8988T (cell line): ENCODE results near the gene SLC50A1.

Source experiments
- DNase-seq: peaks from one replicate; pipeline ENCODE4 v3.0.0; 2011

SLC50A1 gene, protein sequence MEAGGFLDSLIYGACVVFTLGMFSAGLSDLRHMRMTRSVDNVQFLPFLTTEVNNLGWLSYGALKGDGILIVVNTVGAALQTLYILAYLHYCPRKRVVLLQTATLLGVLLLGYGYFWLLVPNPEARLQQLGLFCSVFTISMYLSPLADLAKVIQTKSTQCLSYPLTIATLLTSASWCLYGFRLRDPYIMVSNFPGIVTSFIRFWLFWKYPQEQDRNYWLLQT

DNA sequence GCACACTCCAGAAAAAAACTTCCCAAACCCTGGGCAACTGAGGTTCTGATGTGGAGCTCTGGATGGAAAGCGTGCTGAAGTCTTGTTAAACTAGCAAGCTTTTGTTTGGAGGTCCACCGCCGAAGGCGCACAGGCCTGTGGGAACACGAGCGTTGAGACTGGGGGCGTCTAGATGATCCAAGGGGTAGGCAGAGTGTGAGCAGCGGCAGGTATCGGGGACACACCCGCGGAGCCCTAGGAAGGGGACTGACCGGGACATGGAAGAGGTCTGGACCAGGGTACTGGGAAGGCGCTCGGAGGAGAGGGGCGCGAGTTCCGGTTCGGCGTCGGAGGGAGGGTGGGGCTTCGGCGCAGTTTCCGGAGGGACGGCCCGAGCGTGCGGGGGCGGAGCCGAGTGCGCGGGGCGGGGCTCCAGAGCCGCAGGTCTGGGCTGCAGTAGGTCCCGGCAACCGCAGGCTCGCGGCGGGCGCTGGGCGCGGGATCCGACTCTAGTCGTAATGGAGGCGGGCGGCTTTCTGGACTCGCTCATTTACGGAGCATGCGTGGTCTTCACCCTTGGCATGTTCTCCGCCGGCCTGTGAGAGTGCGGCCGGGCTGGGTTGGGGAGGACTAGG is at the start of gene SLC50A1:
SLC50A1 (plus strand) TSS at position 438 of the 614 bp plus-strand sequence; CDS start at position 498, 60 bp downstream.
- DNase-seq, result peak; percentile 87

DNA sequence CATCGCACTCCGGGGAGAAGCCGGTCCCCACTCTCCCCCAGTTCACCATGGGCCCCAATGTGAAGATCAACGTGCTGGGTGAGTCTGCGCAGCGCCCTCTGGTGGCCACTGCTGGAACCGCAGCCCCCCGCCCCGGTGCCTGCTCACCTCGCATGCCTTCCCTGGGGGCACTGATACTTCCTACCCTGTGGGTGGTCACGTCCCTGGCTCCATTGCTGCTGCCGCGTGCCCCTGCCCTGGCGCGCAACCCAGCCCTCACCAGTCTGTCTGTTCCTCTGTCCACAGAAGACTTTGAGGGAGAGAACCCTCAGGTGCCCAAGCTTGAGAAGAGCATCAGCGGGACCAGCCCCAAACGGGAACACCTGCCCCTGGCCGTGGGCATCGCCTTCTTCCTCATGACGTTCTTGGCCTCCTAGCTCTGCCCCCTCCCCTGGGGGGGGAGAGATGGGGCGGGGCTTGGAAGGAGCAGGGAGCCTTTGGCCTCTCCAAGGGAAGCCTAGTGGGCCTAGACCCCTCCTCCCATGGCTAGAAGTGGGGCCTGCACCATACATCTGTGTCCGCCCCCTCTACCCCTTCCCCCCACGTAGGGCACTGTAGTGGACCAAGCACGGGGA is 49.4 kb upstream of the SLC50A1 start:
- DNase-seq, result peak; percentile 89

DNA sequence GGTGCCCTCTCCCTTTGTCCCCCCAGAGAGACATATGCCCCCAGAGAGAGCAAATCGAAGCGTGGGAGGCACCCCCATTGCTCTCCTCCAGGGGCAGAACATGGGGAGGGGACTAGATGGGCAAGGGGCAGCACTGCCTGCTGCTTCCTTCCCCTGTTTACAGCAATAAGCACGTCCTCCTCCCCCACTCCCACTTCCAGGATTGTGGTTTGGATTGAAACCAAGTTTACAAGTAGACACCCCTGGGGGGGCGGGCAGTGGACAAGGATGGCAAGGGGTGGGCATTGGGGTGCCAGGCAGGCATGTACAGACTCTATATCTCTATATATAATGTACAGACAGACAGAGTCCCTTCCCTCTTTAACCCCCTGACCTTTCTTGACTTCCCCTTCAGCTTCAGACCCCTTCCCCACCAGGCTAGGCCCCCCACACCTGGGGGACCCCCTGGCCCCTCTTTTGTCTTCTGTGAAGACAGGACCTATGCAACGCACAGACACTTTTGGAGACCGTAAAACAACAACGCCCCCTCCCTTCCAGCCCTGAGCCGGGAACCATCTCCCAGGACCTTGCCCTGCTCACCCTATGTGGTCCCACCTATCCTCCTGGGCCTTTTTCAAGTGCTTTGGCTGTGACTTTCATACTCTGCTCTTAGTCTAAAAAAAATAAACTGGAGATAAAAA is 48.7 kb upstream of the SLC50A1 start:
- DNase-seq, result peak; percentile 18

DNA sequence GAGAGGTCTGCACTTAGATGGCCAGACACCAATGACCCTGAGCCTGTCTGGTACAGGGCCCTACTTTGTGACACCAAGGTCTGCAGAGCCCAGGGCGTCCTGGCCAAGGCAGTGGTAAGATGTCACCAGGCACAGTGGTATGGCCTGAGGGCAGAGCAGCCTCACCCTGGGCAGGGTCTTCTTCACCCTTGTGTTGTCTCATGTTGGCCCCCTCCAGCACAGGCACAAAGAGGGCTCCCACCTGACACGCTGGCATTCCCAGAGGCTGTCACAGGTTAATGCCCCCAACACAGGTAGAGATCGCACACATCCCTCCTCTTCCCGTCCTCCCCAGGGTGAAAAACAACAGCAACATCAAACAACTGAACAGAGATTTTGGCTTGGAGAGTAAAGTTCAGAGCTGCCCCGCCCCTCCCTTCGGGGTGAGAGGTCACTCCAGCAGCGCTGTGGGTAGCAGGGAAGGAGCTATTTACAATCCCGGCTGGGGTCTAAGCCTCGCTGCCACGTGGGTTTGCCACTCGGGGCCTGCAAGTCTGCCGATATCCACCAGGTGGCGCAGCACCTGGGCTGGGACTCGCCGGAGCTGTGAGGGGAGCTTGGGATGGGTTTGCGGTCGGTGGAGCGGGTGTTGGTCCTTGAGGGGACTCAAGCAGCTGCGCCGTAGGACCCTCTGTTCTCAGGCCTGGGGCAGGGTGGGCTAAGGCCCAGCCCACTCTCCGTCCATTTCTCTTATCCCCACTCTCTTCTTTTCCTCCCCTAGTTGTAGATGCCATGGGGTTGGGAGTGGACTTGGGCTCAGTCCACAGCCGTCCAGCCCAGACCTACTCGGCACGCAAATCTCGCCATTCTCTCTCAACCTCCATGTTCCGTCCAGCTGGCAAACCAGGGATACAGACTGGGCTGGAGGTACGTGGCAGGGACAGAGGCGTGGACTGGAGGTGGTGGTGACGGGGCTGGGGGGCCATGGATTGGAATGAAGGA is 44.3 kb upstream of the SLC50A1 start:
- no peak for DNase-seq

DNA sequence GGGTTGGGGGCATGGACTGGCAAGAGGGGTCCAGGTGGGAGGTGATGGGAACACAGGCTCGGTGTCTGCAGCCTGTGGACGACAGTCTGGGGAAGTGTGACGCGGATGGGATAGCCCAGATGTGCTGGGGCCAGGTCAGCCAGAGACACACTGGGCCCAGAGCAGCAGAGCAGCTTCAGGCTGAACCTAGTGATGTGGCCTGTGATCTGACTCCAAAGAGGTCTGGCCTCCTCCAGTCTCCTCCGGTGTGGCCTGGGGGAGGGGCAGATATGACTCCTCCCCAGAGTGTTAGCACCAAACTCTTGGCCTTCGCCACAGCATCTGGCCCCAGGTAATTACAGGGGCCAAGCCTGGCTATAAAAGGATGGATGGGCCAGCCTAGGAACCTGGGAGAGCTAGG is 43.5 kb upstream of the SLC50A1 start:
- DNase-seq, result no peak

DNA sequence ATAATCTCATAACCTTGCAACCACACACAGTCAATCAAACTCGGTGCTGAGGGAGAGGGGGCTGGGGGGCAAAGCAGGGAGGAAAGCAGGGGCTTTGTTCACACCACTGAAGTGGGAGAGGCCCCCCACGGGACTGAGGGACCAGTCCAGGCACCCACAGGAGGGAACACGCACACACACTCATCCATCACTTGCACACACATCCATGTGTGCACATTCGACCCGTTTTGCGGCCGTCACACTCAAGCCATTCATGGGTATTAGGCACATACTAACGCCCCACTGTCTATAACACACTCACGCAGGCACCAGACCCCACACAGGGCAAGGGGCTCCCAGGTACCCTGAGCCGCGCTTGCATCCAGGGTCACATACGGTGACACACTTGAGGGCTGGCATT is 43.0 kb upstream of the SLC50A1 start:
- DNase-seq, result no peak

DNA sequence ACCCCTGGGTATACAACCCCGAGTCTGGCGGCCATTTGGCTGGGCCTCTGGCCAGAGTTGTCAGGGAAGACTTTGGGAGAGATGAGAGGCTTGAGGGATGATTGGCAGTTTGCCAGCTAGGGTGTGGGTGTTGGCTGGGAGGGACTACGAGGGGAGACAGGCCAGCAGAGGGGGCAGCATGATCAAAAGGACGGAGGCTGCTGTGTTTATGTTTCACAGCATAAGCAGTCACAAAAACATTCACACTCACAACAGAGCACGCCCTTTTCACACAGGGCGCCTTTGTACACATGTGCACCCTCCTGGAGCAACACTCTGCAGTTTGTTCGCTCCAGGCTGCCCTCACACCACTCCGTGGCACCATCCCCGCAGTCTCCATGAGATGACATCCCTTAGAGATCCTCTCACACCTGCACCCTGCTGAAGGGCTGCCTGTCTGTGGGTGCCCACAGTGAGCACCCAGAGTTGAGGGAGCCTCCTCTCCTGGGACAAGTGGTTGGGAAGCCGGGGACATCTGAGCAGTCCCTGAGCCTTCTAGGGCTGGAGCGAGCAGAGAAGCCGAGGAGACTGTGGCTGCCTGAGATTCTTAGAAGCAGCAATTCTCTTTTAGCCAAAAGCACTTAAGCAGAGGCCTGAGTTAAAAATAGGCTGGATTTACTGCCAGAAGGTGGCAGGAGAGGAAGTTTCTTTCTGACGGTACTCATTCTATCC is 41.6 kb upstream of the SLC50A1 start:
- no peak for DNase-seq

DNA sequence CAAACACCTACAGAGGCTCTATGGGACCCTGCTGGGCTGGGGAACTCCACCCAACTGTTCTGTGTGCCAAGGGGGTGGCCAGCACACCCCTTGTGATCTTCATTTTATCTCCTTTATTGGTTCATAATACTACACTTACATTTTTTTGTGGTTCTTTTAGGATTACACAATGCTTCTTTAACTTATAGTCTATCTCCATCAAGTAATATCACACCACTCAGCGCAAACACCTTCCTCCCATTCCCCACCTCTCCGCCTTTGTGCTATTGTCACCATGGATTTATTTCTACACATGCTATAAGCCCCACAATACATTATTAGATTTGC is 41.1 kb upstream of the SLC50A1 start:
- DNase-seq, result no peak

DNA sequence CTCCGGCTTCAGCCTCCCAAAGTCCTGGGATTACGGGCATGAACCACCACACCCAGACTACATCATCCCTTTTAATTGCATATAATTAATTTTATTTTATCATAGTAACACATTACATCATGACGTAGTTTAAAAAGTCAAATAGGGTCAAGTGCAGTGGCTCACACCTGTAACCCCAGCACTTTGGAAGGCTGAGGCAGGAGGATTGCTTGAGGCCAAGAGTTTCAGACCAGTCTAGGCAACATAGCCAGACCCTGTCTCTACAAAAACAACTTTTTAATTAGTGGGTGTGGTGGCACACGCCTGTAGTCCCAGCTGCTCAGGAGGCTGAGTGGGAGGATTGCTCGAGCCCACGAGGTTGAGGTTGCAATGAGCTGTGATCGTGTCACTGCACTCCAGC is 36.3 kb upstream of the SLC50A1 start:
- no peak for DNase-seq

DNA sequence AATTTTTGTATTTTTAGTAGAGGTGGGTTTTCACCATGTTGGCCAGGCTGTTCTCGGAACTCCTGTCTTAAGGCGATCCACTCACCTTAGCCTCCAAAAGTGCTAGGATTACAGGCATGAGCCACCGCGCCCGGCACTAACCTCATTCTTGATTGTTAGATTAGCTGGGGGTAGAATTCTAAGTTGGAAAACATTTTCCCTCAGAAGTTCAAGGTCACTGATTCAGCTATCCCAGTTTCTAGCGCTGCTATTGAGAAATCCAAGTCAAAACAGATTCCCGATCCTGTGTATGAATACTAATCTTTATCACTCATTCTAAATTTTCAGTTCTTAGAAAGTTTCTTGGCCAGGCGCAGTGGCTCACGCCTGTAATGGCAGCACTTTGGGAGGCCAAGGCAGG is 32.3 kb upstream of the SLC50A1 start:
- no peak for DNase-seq

DNA sequence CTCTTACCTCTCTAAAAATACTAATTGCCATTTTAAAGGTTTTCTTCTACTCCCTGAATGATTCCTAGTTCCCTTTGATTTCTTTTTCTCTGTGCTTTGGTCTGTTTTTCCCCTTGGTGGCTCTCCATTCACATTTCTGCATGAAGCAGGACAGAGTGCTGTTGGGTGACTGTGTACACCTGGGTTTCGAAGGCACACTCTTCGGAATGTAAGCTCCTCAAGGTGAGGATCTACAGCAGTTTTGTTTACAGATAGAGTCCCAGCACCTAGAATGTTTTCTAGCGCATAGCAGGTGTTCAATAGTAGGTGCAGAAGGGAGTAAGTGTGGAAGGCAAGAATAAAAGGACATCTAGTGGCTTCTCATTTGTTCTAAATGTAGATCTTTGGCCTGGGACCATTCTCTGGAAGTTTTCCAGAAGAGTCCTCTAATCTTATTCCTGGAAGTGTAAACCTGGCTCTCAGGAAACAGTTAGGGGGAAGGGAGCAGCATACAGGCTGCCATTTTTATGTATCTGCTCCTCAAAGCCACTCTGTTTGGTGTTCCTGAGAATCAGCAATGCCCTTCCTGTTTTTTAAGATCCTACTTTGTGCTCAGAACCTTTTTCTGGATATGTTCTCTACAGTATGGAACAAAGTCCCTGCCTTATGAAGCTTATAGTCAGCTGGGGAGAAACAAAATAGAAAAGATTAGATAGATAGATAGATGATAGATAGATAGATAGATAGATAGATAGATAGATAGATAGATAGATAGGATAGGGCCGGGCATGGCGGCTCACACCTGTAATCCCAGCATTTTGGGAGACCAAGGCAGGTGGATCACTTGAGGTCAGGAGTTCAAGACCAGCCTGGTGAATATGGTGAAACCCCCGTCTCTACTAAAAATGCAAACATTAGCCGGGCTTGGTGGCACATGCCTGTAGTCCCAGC is 30.8 kb upstream of the SLC50A1 start:
- no peak for DNase-seq

DNA sequence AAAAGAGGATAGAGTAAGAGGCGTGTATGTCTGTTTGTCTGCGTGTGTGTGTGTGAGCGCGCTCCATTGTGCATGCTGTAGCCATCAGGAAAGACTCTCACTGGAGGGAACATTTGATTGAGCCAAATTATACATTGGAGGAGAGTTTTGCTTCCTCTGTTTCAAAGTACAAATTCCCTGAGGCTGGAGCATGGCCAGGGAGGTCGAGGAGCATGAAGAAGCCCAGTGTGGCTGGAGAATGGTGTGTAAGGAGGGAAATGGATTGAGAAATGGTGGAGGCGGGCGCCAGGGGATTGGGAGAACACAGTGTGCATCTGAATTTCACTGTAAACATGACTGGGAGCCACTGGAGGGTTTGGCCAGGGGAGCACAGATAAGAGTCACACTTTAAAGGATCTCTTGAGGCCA is 30.0 kb upstream of the SLC50A1 start:
- DNase-seq, result no peak

DNA sequence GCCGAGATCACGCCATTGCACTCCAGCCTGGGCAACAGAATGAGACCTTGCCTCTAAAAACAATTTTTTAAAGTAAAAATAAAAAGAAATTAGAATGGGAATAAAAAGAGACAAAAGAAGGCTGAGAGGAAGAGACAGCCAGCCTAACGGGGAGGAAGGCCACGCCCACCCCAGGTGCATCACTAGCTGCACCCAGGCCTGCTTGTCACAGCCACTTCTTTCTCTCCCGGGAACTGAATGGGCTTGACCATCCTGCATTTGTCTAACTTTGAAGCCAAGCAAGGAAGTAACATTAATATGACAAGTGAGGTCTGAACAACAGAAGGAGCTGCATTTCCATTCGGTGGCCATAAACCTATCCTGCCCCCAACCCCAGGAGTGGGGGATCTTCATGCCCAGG is 28.8 kb upstream of the SLC50A1 start:
- no peak for DNase-seq

DNA sequence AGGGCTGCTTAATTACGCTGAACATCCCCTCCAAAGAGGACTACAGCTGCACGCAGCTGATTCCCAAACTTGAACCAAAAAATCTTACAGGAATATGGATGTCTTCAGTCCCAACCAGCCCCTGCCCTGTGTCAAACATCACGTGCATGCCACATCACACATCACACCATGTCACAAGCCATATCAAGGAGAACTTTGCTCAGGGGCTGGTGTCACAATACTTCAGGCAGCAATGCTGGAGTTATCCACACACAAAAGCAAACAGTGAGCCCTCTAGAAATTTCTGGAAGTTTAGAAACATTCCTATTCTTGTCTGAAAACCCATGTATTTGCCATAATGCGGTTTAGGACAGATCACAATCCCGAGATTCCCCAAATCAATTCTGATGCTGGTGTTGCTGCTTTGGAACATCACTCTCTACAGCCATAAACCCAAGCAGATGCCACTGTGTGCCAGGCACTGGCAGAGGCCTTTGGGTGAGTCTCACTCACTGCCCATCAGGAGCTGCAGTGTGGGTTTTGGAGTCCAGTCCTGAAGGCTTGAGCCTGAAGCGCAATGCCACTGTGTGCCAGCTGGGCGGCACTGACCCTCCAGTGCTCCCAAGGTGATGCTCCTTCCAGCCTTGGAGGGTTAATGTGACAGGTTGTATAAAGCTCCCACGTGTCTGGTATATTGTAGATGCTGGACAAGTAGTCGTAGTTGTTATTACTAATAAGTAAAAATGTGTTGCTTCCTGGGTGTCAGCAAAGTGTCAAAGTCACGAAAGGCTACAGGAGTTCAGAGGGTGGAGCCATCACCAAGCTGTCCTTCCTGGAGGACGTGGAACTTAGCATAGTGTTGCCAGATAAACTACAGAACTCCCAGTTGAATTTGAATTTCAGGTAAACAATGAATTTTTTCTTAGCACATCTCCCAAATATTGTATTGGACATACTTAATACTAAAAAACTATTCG is 28.1 kb upstream of the SLC50A1 start:
- no peak for DNase-seq

DNA sequence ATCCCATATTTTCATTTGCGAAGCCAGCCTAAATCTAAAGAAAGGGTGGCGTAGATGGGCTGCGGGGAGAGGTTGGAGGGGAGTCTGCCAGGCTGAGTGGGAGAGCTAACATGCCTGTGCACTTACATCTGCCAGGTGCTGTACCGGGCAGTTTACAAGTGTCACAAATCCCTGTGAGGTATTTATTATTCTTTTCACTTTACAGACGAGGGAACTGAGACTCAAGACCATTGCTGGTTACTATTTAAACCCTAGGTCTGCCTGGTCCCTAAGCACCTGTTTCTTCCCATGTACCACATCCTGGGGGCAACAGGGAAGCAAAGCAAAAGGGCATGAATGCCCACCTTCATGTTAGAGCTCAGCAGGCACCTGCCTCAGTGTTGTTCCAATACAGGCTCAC is 27.4 kb upstream of the SLC50A1 start:
- DNase-seq, result no peak

DNA sequence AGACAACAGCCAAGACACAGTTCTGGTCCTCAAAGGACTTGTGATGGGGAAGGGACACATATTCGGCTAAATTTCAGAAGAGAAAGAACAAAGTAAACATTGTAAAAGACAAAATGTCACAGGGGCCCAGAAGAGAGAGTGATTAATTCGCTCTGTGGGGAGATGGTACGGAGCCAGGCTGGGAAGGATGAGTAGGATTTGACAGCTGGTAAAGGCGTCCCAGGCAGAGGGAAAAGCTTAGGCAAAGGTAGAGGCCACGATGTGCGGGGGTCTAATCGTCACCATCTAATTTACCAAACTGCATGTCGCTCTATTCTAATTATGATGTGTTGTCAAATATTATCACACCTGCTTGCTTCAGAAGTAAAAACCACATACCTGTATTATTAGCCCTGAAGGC is 25.3 kb upstream of the SLC50A1 start:
- no peak for DNase-seq

DNA sequence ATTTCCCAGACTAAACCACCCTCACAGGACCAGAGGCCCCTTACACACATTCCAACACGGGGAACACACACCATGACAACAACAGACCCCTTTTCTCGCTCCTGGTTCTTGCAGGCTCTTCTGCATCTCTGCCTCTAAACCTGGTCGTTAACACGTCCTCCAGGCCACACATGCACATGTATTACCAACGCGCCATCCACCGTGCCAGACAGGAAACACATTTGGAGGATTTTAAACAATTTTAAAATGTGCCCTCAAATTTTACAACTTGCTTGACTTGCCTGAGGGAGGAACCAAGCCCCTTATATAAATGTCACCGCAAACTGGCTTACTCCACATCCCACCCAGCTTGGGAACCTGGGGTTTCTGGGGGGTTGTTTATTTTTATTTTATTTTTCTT is 24.8 kb upstream of the SLC50A1 start:
- DNase-seq, result no peak

DNA sequence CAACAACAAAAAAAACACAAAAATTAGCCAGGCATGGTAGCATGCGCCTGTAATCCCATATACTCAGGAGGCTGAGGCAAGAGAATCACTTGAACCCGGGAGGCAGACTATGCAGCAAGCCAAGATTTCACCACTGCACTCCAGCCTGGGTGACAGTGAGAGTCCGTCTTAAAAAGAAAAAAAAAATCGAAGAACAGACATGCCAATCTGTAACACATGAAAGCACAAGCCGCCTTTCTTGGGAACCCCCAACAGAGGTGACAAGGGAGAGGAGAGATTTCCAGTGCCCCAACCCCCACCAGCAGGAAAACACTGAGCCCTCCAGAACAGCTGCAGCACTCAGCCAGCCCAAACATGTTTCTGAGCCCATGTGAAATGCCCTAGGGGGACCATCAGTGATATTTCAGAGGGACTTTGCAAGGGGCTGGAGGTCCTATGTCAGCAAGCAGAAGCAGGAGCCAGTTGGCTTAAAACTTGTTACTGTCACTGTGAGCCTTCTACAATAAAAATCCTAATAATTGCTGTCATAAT is 22.1 kb upstream of the SLC50A1 start:
- DNase-seq, result no peak

DNA sequence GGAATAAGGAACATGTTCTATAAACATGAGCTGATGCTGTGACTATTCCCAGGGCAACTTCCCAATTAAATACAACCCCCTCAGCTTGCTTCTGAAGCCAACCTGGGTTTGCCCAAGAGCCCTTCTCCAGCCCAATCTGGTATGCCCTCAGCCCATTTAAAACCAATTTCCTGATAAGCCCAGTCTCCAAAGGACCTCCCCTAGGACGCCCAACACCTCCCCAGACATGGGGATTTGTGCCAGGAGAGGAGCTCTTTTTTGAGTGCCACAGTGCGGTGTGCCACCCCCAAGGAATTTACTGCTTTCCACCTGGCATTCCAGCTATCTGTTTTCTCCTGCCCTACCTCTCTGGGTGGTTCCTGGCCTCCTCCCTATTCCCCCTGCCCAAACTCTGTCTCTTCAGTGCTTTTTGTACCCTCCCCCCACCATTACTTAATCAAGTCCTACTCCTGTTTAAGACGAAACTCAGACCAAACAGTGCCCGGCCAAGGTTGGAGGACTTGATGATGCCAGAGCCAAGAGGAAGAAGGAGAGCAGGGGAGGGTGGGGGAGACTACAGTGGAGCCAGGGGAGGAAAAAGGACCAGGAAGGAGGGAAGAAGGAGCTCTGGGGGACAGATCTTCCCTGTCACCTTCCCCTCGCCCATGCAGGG is 19.4 kb upstream of the SLC50A1 start:
- no peak for DNase-seq
